ENCODE results near the gene RIOK3. TPM values are rescaled to one million over a fixed set of nuclear protein-coding genes. Genes with fewer than 3 reads are reported as not detected.
A peak's percentile ranks its signal among the peaks of the same experiment; 100 is the strongest.

Gene RIOK3
- polyA plus RNA-seq, 1 donor from 2014 or later = 109 TPM

DNA sequence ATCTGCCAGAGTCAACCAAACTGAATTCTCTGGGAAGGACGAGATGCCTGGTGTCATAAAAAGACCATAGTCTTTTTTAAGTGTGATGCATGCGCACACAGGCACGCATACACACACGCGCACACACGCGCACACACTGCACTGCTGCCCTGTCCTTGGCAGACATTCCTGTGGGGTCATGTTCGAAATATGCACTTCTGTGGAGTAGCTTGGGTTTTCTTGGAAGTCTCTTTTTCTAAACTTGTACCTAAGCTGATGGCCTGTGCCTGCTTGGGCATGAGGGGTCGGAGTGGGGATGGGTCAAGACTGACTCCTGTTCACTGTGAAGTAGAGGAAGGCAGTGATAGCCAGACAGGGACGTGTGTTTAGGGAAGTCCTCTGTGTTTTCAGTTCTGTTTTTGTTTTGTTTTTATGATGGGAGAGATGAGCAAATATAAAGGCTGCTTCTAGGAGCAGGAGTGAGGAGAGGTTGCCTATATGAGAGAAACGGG, 46.2 kb downstream of the RIOK3 start:
- no peaks in the 10 kb centered on the region for H3K79me2 ChIP-seq (replicated peaks; ENCODE audit: insufficient read depth, low read length)
- no peak overlapping the region for H3K27ac ChIP-seq (ENCODE audit: low read length)
- TF ChIP-seq TAF1 (IDR thresholded peaks at IDR 0.05; ENCODE audit: low read depth) (no peak), SMC3 (conservative IDR thresholded peaks at IDR 0.05; ENCODE audit: poor library complexity) (no peak), POLR2AphosphoS5 (IDR thresholded peaks at IDR 0.05) (no peak), MXI1 (conservative IDR thresholded peaks at IDR 0.05; ENCODE audit: poor library complexity, severe bottlenecking) (no peak), EP300 (conservative IDR thresholded peaks at IDR 0.05; ENCODE audit: poor library complexity, severe bottlenecking) (no peak), RAD21 (conservative IDR thresholded peaks at IDR 0.05) (no peak), EZH2 (IDR thresholded peaks at IDR 0.05; ENCODE audit: borderline replicate concordance, insufficient read depth, low read length, poor library complexity, severe bottlenecking) (no peak)

DNA sequence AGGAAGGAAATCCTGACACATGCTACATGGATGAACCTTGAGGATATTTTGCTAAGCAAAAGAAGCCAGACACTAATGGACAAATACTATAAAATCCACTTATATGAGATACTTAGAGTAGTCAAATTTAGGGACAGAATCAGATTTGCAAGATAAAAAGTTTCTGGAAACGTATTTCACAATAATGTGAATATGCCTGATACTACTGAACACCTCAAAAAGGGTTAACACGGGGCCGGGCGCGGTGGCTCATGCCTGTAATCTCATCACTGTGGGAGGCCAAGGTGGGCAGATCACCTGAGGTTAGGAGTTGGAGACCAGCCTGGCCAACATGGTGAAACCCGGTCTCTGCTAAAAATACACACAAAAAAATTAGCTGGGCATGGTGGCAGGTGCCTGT, 48.5 kb downstream of the RIOK3 start:
- Histone ChIP-seq H3K79me2 (replicated peaks; ENCODE audit: insufficient read depth, low read length) (no peaks in the 10 kb centered on the region), H3F3A (ENCODE audit: insufficient read depth, low read length, poor library complexity, severe bottlenecking) (no peaks in the 10 kb centered on the region), H3K4me2 (ENCODE audit: low read length) (no peak overlapping the region), H3K27ac (ENCODE audit: low read length) (no peak overlapping the region), H3K9me2 (ENCODE audit: insufficient read depth, low read length) (no peaks in the 10 kb centered on the region), H4K20me1 (ENCODE audit: insufficient read depth) (no peaks in the 10 kb centered on the region), H3K4me3 (ENCODE audit: low read length) (no peak overlapping the region), H3K27me3 (ENCODE audit: insufficient read depth, low read depth, low read length) (no peaks in the 10 kb centered on the region), H3K9me3 (ENCODE audit: low read length) (no peaks in the 10 kb centered on the region), H3K9ac (ENCODE audit: low read length) (no peak overlapping the region), H2AFZ (ENCODE audit: low read depth, low read length) (no peak overlapping the region), H3K36me3 (ENCODE audit: insufficient read depth, low read length) (no peaks in the 10 kb centered on the region)
- TF ChIP-seq EP300 (conservative IDR thresholded peaks at IDR 0.05; ENCODE audit: poor library complexity, severe bottlenecking) = no peak
- TF ChIP-seq RAD21 (conservative IDR thresholded peaks at IDR 0.05) = no peak

More for the DNA sequence above, 46.2 kb downstream of the RIOK3 start:
- Histone ChIP-seq H2AFZ (ENCODE audit: low read depth, low read length) (no peak overlapping the region), H4K20me1 (ENCODE audit: insufficient read depth) (no peaks in the 10 kb centered on the region), H3F3A (ENCODE audit: insufficient read depth, low read length, poor library complexity, severe bottlenecking) (no peaks in the 10 kb centered on the region), H3K36me3 (ENCODE audit: insufficient read depth, low read length) (no peaks in the 10 kb centered on the region), H3K9ac (ENCODE audit: low read length) (no peak overlapping the region), H3K9me3 (ENCODE audit: low read length) (no peaks in the 10 kb centered on the region), H3K27me3 (ENCODE audit: insufficient read depth, low read depth, low read length) (no peaks in the 10 kb centered on the region), H3K4me3 (ENCODE audit: low read length) (no peak overlapping the region), H3K4me2 (ENCODE audit: low read length) (no peak overlapping the region), H3K9me2 (ENCODE audit: insufficient read depth, low read length) (no peaks in the 10 kb centered on the region)

DNA sequence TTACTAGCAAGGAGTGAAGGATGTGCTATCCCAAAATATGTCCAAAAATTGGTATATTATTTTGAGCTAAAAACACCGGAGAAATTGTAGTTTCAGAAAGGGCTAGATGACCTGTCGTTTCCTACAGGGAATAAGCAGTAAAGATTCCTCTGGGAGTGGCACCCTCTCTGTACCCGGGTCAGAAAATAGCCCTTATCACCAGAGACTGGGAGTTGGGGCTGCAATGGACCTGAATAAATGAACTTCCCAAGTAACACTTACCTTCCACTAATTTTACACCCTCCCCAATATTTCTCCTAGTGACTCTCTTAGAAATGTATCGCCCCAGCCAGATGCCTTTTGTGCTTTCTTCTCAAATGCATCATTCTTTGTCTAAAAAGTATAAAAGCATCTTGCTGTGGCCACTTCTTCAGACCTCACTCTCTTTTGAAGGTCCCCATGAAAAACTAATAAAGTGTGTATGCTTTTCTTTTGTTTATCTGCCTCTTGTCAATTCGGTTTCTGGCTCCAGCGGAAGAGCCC, 49.5 kb downstream of the RIOK3 start:
- Histone ChIP-seq H3K27me3 (ENCODE audit: insufficient read depth, low read depth, low read length) (no peaks in the 10 kb centered on the region), H3K4me3 (ENCODE audit: low read length) (peak overlapping the region; percentile 94), H3K79me2 (replicated peaks; ENCODE audit: insufficient read depth, low read length) (no peaks in the 10 kb centered on the region), H3K36me3 (ENCODE audit: insufficient read depth, low read length) (no peaks in the 10 kb centered on the region), H3K9ac (ENCODE audit: low read length) (peak overlapping the region; percentile 68), H2AFZ (ENCODE audit: low read depth, low read length) (peak overlapping the region; percentile 40), H3K9me2 (ENCODE audit: insufficient read depth, low read length) (no peaks in the 10 kb centered on the region), H3K4me2 (ENCODE audit: low read length) (peak overlapping the region; percentile 81), H3K9me3 (ENCODE audit: low read length) (no peaks in the 10 kb centered on the region), H3K27ac (ENCODE audit: low read length) (peak overlapping the region; percentile 42), H4K20me1 (ENCODE audit: insufficient read depth) (no peaks in the 10 kb centered on the region), H3F3A (ENCODE audit: insufficient read depth, low read length, poor library complexity, severe bottlenecking) (no peaks in the 10 kb centered on the region)
- TF ChIP-seq MXI1 (conservative IDR thresholded peaks at IDR 0.05; ENCODE audit: poor library complexity, severe bottlenecking) (no peak), EZH2 (IDR thresholded peaks at IDR 0.05; ENCODE audit: borderline replicate concordance, insufficient read depth, low read length, poor library complexity, severe bottlenecking) (no peak), POLR2AphosphoS5 (IDR thresholded peaks at IDR 0.05) (no peak), RAD21 (conservative IDR thresholded peaks at IDR 0.05) (no peak), TAF1 (IDR thresholded peaks at IDR 0.05; ENCODE audit: low read depth) (no peak), EP300 (conservative IDR thresholded peaks at IDR 0.05; ENCODE audit: poor library complexity, severe bottlenecking) (no peak), SMC3 (conservative IDR thresholded peaks at IDR 0.05; ENCODE audit: poor library complexity) (no peak)
- TF ChIP-seq, protein P1, sequence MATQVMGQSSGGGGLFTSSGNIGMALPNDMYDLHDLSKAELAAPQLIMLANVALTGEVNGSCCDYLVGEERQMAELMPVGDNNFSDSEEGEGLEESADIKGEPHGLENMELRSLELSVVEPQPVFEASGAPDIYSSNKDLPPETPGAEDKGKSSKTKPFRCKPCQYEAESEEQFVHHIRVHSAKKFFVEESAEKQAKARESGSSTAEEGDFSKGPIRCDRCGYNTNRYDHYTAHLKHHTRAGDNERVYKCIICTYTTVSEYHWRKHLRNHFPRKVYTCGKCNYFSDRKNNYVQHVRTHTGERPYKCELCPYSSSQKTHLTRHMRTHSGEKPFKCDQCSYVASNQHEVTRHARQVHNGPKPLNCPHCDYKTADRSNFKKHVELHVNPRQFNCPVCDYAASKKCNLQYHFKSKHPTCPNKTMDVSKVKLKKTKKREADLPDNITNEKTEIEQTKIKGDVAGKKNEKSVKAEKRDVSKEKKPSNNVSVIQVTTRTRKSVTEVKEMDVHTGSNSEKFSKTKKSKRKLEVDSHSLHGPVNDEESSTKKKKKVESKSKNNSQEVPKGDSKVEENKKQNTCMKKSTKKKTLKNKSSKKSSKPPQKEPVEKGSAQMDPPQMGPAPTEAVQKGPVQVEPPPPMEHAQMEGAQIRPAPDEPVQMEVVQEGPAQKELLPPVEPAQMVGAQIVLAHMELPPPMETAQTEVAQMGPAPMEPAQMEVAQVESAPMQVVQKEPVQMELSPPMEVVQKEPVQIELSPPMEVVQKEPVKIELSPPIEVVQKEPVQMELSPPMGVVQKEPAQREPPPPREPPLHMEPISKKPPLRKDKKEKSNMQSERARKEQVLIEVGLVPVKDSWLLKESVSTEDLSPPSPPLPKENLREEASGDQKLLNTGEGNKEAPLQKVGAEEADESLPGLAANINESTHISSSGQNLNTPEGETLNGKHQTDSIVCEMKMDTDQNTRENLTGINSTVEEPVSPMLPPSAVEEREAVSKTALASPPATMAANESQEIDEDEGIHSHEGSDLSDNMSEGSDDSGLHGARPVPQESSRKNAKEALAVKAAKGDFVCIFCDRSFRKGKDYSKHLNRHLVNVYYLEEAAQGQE (IDR thresholded peaks at IDR 0.05; ENCODE audit: borderline replicate concordance) = no peak
- TF ChIP-seq, protein P2, sequence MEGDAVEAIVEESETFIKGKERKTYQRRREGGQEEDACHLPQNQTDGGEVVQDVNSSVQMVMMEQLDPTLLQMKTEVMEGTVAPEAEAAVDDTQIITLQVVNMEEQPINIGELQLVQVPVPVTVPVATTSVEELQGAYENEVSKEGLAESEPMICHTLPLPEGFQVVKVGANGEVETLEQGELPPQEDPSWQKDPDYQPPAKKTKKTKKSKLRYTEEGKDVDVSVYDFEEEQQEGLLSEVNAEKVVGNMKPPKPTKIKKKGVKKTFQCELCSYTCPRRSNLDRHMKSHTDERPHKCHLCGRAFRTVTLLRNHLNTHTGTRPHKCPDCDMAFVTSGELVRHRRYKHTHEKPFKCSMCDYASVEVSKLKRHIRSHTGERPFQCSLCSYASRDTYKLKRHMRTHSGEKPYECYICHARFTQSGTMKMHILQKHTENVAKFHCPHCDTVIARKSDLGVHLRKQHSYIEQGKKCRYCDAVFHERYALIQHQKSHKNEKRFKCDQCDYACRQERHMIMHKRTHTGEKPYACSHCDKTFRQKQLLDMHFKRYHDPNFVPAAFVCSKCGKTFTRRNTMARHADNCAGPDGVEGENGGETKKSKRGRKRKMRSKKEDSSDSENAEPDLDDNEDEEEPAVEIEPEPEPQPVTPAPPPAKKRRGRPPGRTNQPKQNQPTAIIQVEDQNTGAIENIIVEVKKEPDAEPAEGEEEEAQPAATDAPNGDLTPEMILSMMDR (IDR thresholded peaks at IDR 0.05; ENCODE audit: poor library complexity, severe bottlenecking) = no peak
